BLaER1 (cell line): Measurements from ENCODE around the gene NACC2.
A peak's percentile ranks its signal among the peaks of the same experiment; 100 is the strongest.

Experiments used
- H3K27ac ChIP-seq: shearing (Covaris generic); formaldehyde crosslinking; 2 replicates; pipeline ENCODE4 v1.8.1; 2022
- H3K27me3 ChIP-seq: shearing (Covaris generic); formaldehyde crosslinking; 2 replicates; pipeline ENCODE4 v1.8.1; 2022
- H3K36me3 ChIP-seq: shearing (Covaris generic); formaldehyde crosslinking; 2 replicates; pipeline ENCODE4 v1.8.1; 2022
- H3K4me1 ChIP-seq: shearing (Covaris generic); formaldehyde crosslinking; 2 replicates; pipeline ENCODE4 v1.8.1; 2022
- H3K4me2 ChIP-seq: shearing (Covaris generic); formaldehyde crosslinking; 2 replicates; pipeline ENCODE4 v1.8.1; 2022
- H3K4me3 ChIP-seq: shearing (Covaris generic); formaldehyde crosslinking; 2 replicates; pipeline ENCODE4 v1.8.1; 2022
- H3K9ac ChIP-seq: shearing (Covaris generic); formaldehyde crosslinking; 2 replicates; pipeline ENCODE4 v1.8.1; 2022
- H3K9me3 ChIP-seq: shearing (Covaris generic); formaldehyde crosslinking; 2 replicates; pipeline ENCODE4 v1.8.1; 2022
- H4K20me1 ChIP-seq: shearing (Covaris generic); formaldehyde crosslinking; 2 replicates; pipeline ENCODE4 v1.8.1; 2022
- Cebpa-rat ChIP-seq: shearing (Covaris generic); IDR thresholded peaks from 2 replicates; pipeline ENCODE4 v1.8.1; 2022

The NACC2 gene

DNA sequence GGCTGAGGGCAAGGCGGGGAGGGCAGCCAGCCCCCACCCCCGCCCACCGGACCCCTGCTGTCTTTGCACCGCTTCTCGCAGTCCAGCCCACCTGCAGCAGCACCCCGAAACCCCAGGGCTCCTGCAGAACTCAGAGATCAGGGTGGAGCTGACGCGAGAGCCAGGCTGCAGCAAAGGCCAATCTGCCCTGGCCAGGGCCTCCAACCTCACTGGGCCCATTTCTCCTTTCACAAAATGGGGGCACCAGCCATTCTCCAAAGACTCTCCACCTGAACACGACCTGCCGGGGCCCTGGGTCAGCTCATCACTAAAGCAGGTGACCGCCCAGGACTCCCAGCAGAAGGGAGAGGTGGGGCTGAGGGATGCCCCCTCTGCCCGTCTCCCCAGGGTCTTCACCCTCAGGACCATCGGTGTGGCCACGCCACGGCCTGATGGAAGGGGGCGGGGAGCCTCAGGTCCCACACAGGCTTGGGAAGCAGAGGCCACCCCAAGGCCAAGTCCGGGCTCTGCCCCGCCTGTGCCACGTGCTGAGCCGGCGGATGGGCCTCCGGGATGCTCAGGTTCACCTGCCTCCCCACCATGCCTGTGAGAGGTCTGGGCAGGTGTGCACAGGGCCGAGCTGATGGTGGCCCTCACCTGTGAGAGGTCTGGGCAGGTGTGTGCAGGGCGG lies 13.1 kb downstream of the NACC2 start:
- H4K20me1 ChIP-seq: no peaks in the 10 kb centered on the region
- no peak overlapping the region for H3K27ac ChIP-seq
- H3K9ac ChIP-seq: no peak overlapping the region
- no peak overlapping the region for H3K4me3 ChIP-seq
- peaks cover 4% of the 10 kb centered on the region; the same call in 1 of the 2 replicates for H3K27me3 ChIP-seq
- peaks cover 59% of the 10 kb centered on the region for H3K4me1 ChIP-seq
- TF ChIP-seq Cebpa-rat: no peak
- no peaks in the 10 kb centered on the region for H3K9me3 ChIP-seq
- peak overlapping the region; percentile 13; the same call in 1 of the 2 replicates for H3K4me2 ChIP-seq
- H3K36me3 ChIP-seq: no peaks in the 10 kb centered on the region

GRCh38 chr9:136081113-136081825 lies 13.8 kb downstream of the NACC2 start:
- H3K27ac ChIP-seq: no peak overlapping the region
- H3K9me3 ChIP-seq: no peaks in the 10 kb centered on the region
- H3K4me3 ChIP-seq: no peak overlapping the region
- no peaks in the 10 kb centered on the region for H3K36me3 ChIP-seq
- H3K4me2 ChIP-seq: peak overlapping the region; percentile 13
- H3K27me3 ChIP-seq: no peaks in the 10 kb centered on the region
- H4K20me1 ChIP-seq: no peaks in the 10 kb centered on the region
- no peak overlapping the region for H3K9ac ChIP-seq
- H3K4me1 ChIP-seq: peaks cover 57% of the 10 kb centered on the region
- TF ChIP-seq Cebpa-rat: peak; percentile 13; the same call in 1 of the 2 replicates

DNA sequence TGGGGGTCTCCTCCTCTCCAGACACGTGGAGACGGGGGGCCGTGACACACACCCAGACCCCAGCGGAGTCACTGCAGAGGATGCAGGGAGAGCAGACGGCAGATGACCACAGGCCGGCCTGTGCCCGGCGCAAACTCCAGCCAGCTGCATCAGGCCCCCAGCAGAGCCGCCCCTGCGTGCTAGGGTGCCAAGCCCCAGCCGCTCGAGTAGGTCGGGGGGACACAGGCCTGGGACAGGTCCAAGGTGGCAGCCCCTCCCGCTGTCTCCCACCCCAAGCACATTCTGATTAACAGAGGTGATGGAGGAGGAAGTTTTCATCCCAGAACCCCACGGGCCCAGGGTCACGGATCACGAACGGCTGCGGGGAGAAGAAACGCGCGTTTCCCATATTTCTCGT lies 14.4 kb downstream of the NACC2 start:
- no peak for TF ChIP-seq Cebpa-rat
- H3K27ac ChIP-seq: no peak overlapping the region
- H3K9me3 ChIP-seq: no peaks in the 10 kb centered on the region
- no peaks in the 10 kb centered on the region for H4K20me1 ChIP-seq
- no peaks in the 10 kb centered on the region for H3K27me3 ChIP-seq
- 0 out of 2 replicates have a peak overlapping the region, but pooled peaks have one; percentile 13 for H3K4me2 ChIP-seq
- no peak overlapping the region for H3K4me3 ChIP-seq
- peaks cover 57% of the 10 kb centered on the region for H3K4me1 ChIP-seq
- no peaks in the 10 kb centered on the region for H3K36me3 ChIP-seq
- H3K9ac ChIP-seq: no peak overlapping the region

DNA sequence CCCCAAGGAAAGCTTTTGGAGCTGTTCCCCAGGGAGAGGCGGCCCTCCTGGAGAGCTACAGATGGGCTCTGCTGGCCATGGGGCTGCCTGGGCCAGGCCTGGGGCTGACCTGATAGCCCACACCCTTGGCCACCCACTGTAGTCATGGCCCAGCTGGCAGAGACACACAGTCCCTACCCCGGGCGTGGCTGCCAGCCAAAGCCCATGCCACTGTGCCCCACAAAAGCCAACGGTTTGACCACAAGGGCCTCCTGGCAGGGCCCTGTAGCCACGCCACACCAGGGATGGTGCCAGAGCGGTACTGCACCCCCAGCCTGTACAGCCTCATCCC lies 15.2 kb downstream of the NACC2 start:
- Histone ChIP-seq H3K27me3 (no peaks in the 10 kb centered on the region), H3K4me2 (peak overlapping the region; percentile 51), H3K4me3 (no peak overlapping the region), H4K20me1 (no peaks in the 10 kb centered on the region), H3K9ac (no peak overlapping the region; the same call in 1 of the 2 replicates), H3K4me1 (peaks cover 56% of the 10 kb centered on the region), H3K27ac (no peak overlapping the region), H3K36me3 (no peaks in the 10 kb centered on the region), H3K9me3 (no peaks in the 10 kb centered on the region)
- no peak for TF ChIP-seq Cebpa-rat

GRCh38 chr9:136079211-136079915 lies 15.7 kb downstream of the NACC2 start:
- H3K27me3 ChIP-seq: no peaks in the 10 kb centered on the region
- no peak for TF ChIP-seq Cebpa-rat
- no peaks in the 10 kb centered on the region for H3K9me3 ChIP-seq
- H3K4me2 ChIP-seq: peak overlapping the region; percentile 51
- H3K36me3 ChIP-seq: no peaks in the 10 kb centered on the region
- no peak overlapping the region for H3K4me3 ChIP-seq
- H3K4me1 ChIP-seq: peaks cover 51% of the 10 kb centered on the region
- no peak overlapping the region for H3K27ac ChIP-seq
- H4K20me1 ChIP-seq: no peaks in the 10 kb centered on the region
- no peak overlapping the region; the same call in 1 of the 2 replicates for H3K9ac ChIP-seq

- no peak overlapping the region for H3K4me3 ChIP-seq
- TF ChIP-seq Cebpa-rat: no peak
- H3K36me3 ChIP-seq: no peaks in the 10 kb centered on the region
- no peaks in the 10 kb centered on the region for H3K27me3 ChIP-seq
- no peak overlapping the region for H3K4me2 ChIP-seq
- H3K27ac ChIP-seq: no peak overlapping the region
- no peaks in the 10 kb centered on the region for H3K9me3 ChIP-seq
- H3K4me1 ChIP-seq: peaks cover 49% of the 10 kb centered on the region
- H3K9ac ChIP-seq: no peak overlapping the region
- H4K20me1 ChIP-seq: no peaks in the 10 kb centered on the region
Measured at GRCh38 chr9:136078498-136079011, 16.5 kb downstream of the NACC2 start.

GRCh38 chr9:136078024-136078423 lies 17.1 kb downstream of the NACC2 start:
- Histone ChIP-seq H3K4me1 (peaks cover 49% of the 10 kb centered on the region), H4K20me1 (no peaks in the 10 kb centered on the region), H3K27ac (no peak overlapping the region), H3K9ac (no peak overlapping the region), H3K36me3 (no peaks in the 10 kb centered on the region), H3K4me2 (no peak overlapping the region), H3K27me3 (no peaks in the 10 kb centered on the region), H3K9me3 (no peaks in the 10 kb centered on the region), H3K4me3 (no peak overlapping the region)
- no peak for TF ChIP-seq Cebpa-rat

GRCh38 chr9:136077491-136077890 lies 17.6 kb downstream of the NACC2 start:
- no peaks in the 10 kb centered on the region for H3K27me3 ChIP-seq
- H3K9me3 ChIP-seq: no peaks in the 10 kb centered on the region
- no peaks in the 10 kb centered on the region for H3K36me3 ChIP-seq
- H3K4me1 ChIP-seq: peaks cover 49% of the 10 kb centered on the region
- no peak overlapping the region for H3K4me3 ChIP-seq
- no peak overlapping the region for H3K27ac ChIP-seq
- TF ChIP-seq Cebpa-rat: no peak
- no peaks in the 10 kb centered on the region for H4K20me1 ChIP-seq
- no peak overlapping the region for H3K4me2 ChIP-seq
- H3K9ac ChIP-seq: no peak overlapping the region

DNA sequence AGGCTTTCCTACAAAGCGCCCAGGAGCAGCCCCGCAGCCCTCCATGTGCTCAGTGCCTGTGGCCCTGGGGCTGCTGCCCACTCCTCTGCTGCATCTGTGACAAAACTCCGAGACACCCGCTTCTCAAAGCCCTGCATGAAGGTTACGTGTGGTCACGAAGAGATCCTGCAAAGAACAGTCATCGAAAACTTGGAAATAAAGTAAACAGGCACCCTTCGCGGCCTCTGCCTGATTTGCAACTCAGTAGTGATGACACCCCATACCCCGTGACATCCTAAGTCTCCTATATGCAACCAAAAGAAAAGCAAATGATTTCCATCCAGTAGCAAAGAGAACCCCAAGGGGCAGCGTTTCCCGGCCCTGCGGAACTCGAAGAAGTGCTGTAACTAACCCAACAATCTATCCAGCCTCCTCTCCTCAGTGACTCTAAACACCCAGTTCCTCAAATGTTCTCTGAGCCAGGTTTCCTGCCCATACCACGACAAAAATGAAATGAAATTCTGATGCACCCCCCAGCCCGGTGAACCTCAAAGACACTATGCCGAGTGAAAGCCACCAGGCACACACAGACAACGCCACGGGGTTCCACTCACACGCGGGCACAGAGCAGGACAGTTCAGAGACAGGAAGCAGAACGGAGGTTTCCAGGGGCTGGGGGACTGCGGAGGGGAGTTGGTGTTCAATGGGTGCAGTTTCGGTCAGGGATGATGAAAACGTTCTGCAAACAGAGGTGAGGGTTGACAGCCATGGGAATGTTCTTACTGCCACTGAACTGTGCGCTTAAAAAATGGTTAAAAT lies 19.0 kb downstream of the NACC2 start:
- Histone ChIP-seq H3K9me3 (no peaks in the 10 kb centered on the region), H4K20me1 (no peaks in the 10 kb centered on the region), H3K4me3 (no peak overlapping the region), H3K4me1 (peaks cover 40% of the 10 kb centered on the region), H3K9ac (no peak overlapping the region), H3K4me2 (peak overlapping the region; percentile 55), H3K36me3 (no peaks in the 10 kb centered on the region), H3K27me3 (no peaks in the 10 kb centered on the region), H3K27ac (no peak overlapping the region)
- no peak for TF ChIP-seq Cebpa-rat
